Measurements from ENCODE around the gene DZANK1.

The DZANK1 gene

DNA sequence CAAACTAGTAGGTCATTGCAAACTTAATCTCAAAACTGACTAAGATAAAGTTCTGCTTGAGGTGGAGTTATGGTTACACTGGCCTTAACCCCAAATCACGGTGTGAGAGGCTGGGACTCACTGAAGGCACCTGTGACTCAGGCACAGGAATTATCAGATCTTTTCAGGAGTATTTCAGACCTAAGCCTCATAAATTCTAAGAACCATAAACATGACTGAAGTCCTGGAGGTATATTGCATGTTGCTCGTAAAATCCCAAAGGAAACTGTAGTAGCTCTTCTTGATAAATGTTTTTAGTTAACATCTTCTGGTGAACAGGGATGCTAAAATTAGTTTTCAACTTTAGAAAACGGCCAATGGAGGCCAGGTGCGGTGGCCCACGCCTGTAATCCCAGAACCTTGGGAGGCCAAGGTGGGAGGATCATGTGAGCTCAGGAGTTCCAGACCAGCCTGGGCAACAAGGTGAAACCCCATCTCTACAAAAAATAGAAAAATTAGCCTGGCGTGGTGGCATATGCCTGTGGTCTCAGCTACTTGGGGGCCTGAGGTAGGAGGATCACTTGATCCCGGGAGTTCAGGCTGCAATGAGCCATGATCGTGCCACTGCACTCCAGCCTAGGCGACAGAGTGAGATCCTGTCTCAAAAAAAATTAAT, 36.5 kb downstream of the DZANK1 start:
- Histone ChIP-seq H3K4me3 (ENCODE audit: low read depth, low read length) (no peak overlapping the region), H3K27me3 (no peaks in the 10 kb centered on the region)

DNA sequence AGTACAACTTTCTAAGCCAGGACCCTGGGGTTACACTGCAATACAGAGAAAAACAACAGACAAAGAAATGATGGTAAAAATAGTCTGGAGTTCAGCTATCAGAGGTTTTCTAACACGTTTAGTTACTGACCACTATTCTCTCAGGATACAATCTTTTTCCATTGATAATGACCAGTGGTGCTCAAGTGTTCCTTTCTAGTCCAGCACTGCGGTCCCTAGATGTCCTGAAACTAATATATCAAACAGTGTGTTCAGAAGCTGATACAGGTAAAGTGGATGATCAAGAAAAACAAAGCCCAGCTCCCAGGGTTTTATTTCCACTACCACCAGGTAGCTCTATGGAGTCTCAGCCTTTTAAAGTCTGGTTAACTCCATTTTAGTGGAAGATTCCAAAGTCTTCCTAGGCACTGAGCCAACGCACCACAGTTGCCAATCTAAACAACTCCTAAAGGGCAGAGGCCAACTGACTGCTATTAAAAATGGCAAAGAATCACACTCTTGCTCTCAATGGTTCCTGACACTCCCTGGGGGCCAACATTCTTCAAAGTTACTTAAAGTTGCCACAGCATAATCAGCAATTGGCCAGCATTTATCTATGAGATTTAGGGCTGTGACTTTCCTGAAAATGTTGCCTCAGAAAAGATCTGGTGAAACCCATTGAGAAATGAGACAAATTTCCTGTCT, 38.2 kb downstream of the DZANK1 start:
- H3K4me1 ChIP-seq, result no peaks in the 10 kb centered on the region
- H3K4me3 ChIP-seq (ENCODE audit: low read depth, low read length), result no peak overlapping the region
- TF ChIP-seq, protein P1, sequence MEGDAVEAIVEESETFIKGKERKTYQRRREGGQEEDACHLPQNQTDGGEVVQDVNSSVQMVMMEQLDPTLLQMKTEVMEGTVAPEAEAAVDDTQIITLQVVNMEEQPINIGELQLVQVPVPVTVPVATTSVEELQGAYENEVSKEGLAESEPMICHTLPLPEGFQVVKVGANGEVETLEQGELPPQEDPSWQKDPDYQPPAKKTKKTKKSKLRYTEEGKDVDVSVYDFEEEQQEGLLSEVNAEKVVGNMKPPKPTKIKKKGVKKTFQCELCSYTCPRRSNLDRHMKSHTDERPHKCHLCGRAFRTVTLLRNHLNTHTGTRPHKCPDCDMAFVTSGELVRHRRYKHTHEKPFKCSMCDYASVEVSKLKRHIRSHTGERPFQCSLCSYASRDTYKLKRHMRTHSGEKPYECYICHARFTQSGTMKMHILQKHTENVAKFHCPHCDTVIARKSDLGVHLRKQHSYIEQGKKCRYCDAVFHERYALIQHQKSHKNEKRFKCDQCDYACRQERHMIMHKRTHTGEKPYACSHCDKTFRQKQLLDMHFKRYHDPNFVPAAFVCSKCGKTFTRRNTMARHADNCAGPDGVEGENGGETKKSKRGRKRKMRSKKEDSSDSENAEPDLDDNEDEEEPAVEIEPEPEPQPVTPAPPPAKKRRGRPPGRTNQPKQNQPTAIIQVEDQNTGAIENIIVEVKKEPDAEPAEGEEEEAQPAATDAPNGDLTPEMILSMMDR (IDR thresholded peaks at IDR 0.05; ENCODE audit: low read depth, low read length), result no peak
- DNase-seq, result no peak
- H3K27me3 ChIP-seq, result no peaks in the 10 kb centered on the region
- H3K9me3 ChIP-seq, result no peaks in the 10 kb centered on the region
- no peaks in the 10 kb centered on the region for H3K36me3 ChIP-seq

More for the DNA sequence above, 36.5 kb downstream of the DZANK1 start:
- no peak for DNase-seq
- TF ChIP-seq, protein P1 (IDR thresholded peaks at IDR 0.05; ENCODE audit: low read depth, low read length), result no peak
- no peaks in the 10 kb centered on the region for H3K9me3 ChIP-seq
- no peaks in the 10 kb centered on the region for H3K36me3 ChIP-seq
- H3K4me1 ChIP-seq, result no peaks in the 10 kb centered on the region

DNA sequence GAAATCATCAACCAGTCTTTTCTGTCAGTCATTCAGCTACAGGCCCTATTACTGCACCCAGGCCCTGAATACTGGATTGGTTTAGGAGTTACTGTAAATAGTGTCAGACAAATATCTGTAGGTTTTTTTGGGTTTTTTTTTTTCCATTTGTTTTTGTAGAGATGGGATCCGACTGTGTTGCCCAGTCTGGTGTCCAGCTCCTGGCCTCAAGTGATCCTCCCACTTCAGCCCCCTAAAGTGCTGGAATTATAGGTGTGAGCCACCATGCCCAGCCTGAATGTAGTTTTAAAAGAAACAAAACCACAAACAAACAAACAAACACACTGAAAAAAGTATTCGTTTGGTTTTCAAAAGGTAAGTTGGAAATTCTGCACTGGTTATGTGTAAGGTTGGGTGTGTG, 39.6 kb downstream of the DZANK1 start:
- Histone ChIP-seq H3K36me3 (no peaks in the 10 kb centered on the region), H3K9me3 (no peaks in the 10 kb centered on the region), H3K4me1 (no peaks in the 10 kb centered on the region), H3K27me3 (no peaks in the 10 kb centered on the region), H3K4me3 (ENCODE audit: low read depth, low read length) (no peak overlapping the region)
- DNase-seq, result no peak
- TF ChIP-seq, protein P1 (IDR thresholded peaks at IDR 0.05; ENCODE audit: low read depth, low read length), result no peak

DNA sequence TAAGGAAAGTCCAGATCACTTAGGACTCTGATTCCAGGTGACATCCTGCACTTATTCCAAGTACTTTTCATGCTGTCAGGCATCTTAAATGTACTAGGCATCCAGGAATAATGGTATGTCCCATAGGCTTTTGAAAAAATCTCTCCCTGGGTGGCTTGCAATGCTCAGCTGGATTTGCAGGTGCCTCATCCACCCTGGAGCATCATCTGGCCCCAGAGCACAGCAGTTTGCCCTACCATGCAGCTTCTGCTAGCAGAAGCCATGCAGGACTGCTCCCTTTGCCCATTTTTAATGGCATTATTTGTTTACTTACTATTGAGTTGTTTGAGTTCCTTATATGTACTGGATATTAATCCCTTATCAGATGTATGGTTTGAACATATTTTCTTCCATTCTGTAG, 45.2 kb downstream of the DZANK1 start:
- no peak for DNase-seq
- H3K27me3 ChIP-seq, result no peaks in the 10 kb centered on the region
- TF ChIP-seq, protein P1 (IDR thresholded peaks at IDR 0.05; ENCODE audit: low read depth, low read length), result no peak
- no peak overlapping the region for H3K4me3 ChIP-seq (ENCODE audit: low read depth, low read length)
- H3K9me3 ChIP-seq, result no peaks in the 10 kb centered on the region
- H3K36me3 ChIP-seq, result no peaks in the 10 kb centered on the region
- H3K4me1 ChIP-seq, result no peaks in the 10 kb centered on the region

DNA sequence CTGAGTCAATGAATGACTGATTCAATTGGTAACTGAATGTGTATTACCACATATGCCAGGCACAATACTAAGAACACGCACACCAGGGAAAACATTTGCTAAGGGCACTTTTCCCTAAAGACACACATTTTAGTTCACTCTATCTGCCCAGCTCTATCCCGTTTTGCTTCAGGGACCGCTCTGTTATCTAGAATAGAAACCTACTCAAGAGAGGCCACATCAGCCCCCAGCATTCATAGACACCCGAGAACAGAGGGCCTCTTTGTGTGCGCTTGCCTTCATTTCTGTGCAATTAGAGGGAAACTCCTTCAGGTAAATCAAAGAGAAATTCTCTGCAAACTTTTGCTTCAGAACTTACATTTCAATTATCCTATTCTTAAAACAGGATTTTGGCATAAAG, 50.3 kb downstream of the DZANK1 start:
- Histone ChIP-seq H3K4me3 (ENCODE audit: low read depth, low read length) (no peak overlapping the region), H3K27me3 (no peaks in the 10 kb centered on the region), H3K4me1 (no peaks in the 10 kb centered on the region), H3K9me3 (no peaks in the 10 kb centered on the region), H3K36me3 (no peaks in the 10 kb centered on the region)
- no peak for DNase-seq
- TF ChIP-seq, protein P1 (IDR thresholded peaks at IDR 0.05; ENCODE audit: low read depth, low read length), result no peak

DNA sequence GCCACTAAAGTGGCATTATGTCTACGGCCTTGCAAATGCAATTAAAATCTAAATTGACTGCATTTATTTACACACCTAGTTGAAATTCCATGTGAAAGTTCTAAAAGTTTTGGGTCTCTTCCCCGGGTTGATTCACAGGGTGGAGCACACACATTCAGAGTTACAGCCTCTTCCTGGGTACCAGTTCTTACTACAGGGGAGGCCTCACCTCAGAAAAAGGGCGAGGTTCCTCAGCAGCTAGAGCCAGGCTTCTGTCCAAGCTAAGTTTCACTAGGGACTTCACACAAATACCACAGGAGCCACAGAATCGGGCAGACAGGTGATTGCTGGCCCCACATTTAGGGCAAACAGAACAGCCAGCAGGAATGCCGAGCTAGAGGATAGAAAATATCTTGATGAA, 52.7 kb downstream of the DZANK1 start:
- DNase-seq, result no peak
- TF ChIP-seq, protein P1 (IDR thresholded peaks at IDR 0.05; ENCODE audit: low read depth, low read length), result no peak

More for the DNA sequence above, 52.7 kb downstream of the DZANK1 start:
- Histone ChIP-seq H3K9me3 (no peaks in the 10 kb centered on the region), H3K4me1 (no peaks in the 10 kb centered on the region), H3K27me3 (no peaks in the 10 kb centered on the region), H3K4me3 (ENCODE audit: low read depth, low read length) (no peak overlapping the region), H3K36me3 (no peaks in the 10 kb centered on the region)
